GM21737 (cell line): ENCODE results near the gene CYREN.
A peak's percentile ranks its signal among the peaks of the same experiment; 100 is the strongest.

Source experiments
- ATAC-seq: cut with Tn5 transposase; IDR thresholded peaks from one replicate; pipeline ENCODE4 v1.9.1; 2021; ENCODE audit warnings: mild to moderate bottlenecking, moderate library complexity; ENCODE audit not compliant: unreplicated experiment

Gene CYREN

DNA sequence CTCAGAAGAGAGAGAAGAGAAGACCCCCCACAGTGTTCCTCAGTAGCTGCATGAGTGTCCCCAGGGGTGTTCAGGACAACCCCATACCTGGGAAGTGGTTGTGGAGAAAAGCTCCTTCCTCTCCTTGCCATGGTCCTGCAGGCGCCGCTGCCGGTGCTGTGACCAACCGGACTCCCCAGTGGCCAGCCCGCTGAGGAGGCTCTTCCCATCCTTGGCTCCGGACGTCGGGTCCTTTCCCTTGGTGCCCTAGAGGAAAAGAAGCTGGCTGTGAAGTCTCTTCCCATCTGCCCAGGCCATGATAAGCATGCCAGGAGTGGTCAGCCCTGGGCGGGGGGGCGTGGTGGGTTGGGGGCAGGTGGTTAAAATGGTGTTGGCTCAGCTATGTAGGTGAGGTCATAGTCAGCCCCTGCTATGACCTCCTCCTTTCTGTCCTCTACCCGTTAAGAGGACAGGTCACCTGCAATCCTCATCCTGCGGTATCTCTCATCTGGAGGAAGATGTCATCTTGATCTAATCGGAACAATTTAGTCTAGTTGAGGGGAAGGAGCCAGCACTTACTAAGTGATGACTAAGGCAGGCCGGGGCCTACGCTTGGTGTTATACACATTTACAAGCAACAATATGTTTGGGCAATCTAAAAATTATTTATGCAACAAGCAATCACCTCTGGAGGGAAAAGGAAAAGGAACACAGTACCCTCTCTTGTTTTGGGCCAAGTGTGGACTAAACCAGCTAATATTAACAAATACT lies 27.6 kb upstream of the CYREN start:
- no peak for ATAC-seq

DNA sequence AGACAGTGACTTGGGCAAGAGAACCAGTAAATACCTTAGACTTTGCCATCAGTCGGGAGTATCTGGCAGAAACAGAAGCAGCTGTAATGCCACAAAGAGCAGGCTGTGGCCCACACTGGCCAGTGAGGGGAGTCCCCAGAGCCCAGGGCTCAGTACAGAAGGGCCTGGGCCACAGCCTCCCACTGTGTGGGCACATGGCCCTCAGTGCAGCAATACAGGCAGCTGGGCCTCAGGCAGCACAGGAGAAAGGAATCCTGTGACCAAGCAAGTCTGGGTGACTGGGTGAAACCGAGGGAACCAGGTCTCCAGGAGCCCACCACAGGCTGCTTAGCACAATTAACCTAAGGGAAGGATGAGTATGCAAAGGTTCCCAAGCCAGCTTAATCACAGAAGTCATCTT lies 26.8 kb upstream of the CYREN start:
- no peak for ATAC-seq

DNA sequence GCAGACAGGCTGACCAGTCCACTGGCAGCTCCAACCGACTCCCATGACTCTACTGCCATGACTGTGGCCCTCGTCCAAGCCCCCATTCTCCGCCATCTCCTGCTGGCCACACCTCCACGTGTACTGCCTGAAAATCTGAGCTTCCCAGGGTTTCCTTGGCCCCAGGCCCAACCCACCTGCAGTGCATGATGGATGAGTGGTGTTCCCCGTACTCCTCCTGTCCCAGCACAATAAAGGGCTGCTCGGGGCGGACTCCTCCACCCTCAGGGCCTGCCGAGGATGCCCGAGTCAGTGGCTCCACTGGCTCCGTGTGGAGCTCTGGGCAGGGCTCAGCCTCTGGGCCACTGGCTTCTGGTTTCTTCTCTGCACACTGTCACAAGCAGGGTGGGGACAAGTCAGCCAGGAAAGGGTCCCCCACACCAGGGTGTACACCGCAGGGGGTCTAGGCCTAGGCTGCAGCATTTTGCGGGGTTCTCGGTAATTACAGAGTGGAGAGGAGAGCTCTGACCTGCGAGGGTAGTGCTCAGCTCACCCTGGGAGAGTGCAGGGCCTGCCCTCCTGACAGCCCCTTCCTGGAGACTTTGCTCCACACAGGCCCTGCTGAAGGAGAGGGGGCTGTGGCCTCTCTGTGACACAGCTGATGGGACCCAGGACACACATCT lies 25.6 kb upstream of the CYREN start:
- no peak for ATAC-seq

DNA sequence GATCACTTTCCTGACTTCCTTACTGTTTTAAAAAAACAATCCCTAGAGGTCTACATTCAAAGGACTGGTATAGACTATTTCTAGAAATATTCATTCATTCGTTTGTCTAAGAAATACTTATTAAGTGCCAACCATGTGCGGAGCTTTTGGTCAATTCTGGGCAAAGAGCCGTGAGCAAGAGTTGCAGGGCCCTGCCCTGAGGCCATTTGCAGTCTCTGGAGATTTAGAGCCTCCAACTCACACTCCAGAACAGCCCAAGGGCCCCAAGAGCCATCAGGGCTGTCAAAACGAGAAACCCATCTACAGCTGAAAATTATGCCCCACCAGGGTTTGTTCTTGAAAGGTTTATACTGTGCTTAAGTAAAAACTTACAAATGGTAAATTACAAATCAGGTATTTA lies 24.6 kb upstream of the CYREN start:
- ATAC-seq, result no peak

DNA sequence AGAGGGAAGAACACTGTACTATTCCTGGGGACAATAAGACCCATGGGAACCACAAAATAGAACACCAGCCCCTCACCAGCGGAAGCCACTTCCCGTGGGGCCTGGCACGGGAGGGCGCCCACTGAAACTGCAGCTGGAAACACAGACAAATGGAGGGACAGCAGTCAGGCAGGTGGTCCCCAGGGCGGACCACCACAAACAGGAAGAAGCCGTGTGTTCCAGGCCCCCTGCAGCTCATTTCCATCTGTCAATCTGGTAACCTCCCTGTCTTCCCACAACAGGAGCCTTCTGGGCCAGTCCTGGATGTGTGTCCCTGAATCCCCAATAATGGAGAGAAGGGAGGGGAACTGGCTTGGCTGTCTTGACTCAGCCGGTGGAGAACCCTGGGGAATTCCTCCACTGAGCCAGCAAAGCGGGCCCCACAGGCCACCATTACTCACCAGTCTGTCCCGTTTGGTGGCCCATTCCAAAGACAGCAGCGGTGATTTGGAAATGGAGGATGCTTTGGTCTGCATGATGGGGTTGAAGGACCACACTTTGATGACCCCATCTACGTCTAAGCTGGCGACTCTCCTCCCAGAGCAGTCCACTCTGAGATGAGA lies 24.1 kb upstream of the CYREN start:
- no peak for ATAC-seq

DNA sequence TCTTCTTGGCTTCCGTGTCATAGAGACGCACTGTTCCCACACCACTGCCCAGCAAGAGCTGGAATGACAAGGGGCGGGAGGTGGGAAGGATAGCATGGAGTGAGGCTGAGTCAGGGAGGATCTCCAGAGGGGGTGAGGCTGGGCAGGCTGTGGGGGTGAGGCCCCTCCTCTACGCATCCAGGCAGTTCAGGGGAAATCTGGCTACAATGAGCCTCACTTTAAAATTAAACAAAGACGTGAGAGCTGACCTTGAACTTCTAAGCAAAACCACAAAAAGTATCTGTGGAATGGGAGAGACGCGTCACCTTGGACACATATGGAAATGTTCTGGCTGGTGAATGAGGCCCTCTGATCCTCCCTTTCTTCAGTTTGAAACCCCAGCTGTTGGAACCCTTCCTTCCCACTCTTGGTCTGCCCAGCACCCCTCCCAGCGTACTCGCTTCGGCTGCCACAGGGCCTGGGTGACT lies 23.1 kb upstream of the CYREN start:
- no peak for ATAC-seq

DNA sequence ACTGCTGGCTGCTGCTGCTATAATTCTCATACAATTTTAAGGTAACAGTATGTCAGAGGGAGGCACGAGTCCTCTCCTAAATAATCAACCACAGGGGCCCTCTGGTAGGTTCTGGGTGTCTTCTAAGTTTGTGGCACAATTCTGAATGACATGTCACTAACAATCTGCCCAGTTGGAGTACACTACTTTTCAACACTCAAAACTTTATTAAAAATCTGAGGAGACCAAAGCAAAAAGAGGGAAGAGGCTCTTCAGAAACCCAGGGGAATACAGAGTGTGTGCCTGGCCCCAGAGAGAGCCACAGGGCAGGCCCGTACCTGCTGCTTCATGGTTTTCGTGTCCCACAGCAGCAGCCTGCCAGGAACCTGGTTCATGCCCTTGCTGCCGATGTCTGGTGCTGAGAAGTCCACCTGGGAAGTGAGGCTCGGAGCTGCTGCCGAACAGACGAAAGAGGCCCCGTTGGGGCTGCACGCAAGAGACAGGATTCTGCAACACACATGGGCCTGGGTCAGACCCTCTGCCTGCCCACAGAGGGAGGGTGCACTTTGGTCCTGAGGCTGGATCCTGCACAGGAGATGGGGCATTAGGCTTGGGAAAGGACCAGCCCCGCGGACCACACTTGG lies 22.5 kb upstream of the CYREN start:
- ATAC-seq, result no peak

DNA sequence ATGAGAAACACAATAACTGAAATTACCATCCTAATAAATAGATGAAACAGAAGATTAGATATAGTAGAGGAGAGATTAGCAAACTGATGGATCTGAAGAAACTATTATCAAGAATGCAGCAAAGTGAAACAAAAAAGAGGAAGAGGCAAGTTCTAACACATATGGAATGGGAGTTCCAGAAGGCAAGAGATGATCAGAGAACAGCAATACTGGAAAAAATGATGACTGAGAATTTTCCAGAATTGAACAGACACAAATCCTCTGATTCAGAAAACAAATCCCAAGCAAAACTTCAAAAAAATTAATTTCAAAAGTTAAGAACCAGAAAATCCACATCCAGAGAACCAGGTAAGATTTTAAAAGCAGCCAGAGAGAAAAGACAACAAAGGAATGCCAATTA lies 20.2 kb upstream of the CYREN start:
- no peak for ATAC-seq

DNA sequence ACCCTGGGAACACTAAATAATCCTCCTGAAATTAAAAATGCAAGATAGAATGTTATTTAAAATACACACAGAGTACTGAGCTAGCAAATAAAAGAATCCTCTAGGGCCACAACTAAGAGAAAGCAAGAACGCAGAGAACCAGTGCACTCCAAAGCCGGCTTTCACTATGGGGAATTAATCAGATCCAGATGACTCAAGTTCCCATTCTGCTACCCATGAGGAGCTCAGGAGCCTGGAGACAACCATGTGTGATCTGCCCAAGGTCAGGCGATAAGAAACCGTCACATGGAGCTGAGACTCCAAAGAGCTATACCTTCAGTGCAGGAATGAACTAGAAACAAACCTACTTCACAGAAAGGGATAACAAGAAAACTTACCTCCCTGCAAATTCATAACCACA lies 19.5 kb upstream of the CYREN start:
- ATAC-seq, result no peak

DNA sequence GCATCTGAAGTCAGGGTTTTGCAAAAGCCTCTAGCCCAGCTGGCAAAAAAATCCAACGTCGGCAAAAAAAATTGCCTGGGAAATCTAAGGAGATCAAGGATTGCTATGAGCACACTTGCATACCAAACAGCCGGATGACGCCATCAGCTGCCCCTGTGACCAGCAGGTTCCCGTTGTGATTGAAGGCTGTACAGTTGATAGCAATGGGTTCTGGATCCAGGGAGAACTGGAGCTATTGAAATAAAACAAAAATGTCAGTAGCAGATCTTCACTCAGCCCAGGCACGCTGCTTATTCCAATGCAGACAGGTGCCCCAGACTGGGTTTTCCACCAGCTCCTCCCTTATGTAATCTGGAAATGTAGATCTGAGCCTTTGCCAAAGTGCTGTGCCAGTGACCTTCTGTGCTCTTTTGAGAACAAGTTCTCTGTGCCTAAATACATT lies 18.7 kb upstream of the CYREN start:
- no peak for ATAC-seq

DNA sequence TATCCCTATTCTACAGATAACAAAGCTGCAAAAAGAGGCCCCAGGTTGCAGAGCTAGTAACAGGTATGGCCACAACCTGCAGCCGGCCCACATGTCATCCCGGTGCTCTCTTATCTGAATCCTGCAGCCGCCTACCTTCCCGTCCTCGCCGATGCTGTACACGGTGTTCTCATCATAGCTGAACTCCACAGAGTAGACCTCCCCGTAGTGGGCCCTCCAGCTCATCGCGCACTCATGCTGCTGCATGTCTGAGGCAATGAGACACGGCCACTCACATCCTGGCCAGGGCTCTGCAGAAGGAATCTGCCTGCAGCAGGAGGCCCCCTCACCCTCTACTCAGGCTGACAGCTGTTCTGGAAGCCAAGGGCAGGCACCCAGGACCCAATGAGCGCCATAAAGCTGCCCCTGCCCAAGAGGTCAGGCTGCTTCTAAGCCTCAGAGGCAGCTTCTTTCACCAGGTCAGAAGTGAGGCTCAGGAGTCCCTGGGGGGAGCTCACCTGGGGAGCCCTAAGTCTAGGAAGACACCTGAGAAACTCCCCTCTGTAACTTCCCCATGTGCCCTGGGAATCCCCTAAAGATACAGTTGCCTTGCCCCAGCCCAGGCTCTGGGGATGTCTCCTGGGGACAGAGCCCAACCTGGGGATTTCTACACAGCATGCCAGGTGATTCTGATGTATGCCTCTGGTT lies 17.9 kb upstream of the CYREN start:
- ATAC-seq, result peak; percentile 43

DNA sequence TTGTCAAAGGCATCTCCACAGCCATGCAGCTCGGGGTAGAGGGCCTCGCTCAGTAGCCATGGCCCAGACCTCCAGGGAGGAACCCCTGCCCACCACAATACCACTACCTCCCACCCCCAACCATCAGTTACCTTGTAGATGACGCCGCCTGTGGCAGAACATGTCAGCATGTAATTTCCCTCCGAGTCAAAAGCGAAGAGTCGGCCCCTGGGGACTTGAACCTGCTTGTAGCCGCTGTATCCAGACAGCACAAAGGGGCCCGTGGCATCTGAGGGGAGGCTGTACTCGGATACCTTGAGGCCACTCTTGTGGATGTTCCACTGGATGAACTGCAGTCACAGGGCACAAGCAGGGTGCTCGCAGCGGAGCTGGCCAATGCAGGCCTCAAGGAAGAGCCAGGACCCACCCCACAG lies 16.3 kb upstream of the CYREN start:
- ATAC-seq, result peak; percentile 42

DNA sequence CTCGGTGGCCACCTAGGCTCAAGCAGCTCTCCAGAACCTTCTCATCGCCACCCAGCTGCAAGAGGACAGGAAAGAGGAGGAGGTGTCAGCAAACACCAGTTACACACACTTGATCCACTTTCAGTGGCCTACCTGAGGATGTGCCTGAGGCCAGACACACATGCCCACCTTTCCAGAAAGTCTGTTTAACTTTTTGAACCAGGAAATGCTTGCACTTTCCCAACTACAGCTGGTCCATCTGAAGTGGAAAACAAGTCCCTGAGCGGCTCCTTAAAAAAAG lies 15.7 kb upstream of the CYREN start:
- ATAC-seq, result no peak

DNA sequence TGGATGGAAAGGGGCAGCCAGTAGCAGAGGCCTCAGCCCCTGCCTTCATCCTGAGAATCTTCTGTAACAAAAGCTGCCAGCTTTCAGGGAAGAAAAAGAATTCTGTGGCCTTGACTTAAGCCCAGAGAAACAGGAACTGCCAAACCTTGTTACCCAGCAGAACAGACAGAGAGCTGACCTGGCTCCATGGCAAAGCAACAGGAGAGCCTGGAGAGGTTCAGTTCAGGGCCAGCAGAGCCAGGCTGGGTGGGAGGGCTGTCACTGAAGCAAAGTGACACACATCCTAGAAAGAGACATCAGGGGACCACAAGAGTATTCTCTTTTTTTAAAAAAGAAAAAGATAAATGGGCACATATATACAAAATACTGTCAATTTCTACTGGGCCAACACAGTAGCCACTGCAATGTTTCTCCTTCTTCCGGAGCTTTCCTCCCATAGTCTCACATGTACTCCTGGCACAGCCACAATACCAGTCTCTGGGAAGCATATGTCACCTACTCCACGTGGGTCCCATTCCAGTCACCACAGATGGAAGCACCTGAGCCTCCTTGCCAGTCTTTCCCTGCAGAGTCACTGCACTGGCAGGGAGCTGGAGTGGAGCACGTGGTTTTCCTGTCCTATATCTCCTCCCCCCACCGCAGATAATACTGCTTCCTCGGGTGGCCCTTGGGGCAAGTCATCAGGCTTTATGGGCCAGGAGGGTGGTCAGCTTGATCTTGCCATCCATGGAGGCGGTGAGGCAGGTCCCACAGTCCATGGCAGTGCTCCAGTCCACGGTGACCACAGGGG lies 15.2 kb upstream of the CYREN start:
- no peak for ATAC-seq

DNA sequence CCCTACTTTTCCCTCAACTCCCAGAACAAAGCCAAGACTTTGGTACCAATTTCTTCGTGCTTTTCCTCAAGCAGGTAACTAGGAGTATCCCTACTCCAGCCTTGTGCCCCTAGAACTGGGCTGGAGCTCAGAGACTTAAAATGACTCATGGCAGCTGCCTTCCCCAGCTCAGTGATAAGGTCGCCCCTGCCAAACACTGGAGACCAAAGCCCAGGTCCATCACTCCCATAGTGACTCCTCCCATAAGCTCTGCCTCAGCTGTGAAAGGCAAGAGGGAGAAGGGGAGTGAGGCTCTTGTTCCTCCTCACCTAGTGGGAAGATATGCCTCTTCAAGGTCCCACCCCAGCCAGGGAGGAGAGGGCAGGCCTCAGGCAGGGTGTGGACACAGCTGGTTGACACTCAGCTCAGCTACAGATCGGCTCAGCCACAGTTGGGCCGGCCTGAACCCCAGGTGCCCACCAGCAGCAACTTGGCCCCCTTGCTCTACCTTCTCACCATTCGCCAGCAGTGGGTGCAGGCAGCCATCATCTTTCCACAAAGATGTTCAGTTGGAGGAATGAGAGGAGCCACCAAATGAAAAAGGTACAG lies 13.8 kb upstream of the CYREN start:
- no peak for ATAC-seq

DNA sequence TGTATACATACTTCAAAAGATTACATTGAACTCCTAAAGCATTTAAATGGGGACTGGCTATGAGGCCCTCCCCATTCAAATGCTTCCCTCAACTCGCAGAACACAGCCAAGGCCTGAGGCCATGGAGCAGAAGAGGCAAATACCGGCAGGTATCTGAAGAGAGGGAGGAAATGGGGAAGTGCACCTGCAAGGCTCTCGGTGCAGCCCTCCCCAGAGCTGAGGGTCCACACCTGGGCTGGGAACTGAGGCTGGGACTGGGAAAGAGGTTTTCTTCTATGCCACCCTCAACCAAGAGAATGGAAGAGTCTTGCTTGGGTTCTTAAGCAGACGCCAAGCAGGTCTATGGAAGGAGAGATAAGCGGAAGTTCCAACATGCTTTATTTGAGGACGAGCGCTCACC lies 13.0 kb upstream of the CYREN start:
- ATAC-seq, result no peak

DNA sequence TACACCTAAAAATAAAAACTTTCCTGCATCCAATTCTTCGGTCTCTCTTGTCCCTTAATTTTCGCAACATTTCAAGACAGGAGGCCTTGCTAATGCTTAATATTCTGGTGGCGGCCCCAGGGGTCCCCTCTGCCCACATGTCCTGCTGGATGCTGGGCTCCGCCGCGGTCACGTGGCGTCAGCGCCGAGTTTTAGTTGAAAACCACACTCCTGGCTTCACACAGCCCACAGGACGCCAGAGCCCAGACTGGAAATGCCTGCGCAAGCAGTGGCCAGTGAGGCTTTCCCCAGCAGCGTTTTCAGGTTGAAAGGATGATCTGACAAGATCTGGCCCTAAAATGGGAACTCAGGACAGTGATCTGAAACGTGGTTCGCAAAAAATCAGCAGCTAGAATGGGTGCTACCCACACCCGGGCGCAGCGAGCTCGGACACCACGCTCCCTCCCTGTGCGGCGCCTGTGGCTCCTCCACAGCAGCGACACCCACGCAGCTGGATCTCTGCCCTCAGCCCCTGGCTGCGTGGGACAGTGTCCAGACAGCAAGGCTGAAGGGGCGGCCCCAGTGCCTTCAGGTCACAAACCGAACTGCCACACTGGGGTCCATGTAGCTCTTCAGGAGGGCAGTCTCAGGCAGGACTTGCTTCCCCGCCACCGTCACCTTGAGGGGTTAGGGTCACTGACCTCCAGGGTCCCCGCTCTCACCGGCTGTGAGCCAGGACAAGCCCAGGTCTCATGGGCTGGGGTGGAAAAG lies 11.6 kb upstream of the CYREN start:
- ATAC-seq, result no peak

DNA sequence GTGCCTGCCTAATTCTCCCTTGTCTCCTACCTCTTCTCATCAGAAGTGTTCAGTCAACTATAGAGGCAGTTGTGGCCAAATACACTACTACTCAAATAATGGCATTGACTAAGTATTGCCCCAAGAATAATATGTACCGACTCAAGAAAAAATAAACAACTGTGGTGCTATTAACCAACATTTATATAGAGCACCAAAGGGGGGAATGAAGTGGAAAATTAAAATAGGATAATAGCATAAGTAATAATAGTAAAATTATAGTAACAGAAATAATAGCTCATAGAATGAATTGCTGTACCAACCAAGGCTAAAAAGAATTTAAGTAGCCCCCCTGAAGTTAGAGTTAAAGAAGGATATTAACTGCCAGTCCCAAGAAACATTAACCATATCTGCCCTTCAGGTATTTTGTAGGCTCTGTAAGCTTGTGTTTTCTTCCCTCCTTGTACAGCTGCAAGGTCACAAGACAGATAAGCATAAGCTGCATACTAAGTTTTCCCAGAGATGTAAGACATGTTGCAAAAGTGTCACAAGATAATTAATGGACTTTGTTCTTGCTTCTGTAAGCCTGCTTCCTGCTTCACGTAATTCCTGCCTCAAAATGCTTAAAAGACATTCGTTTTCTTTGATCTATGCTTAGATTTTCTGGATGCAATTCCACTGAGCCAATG lies 10.9 kb upstream of the CYREN start:
- ATAC-seq, result no peak

DNA sequence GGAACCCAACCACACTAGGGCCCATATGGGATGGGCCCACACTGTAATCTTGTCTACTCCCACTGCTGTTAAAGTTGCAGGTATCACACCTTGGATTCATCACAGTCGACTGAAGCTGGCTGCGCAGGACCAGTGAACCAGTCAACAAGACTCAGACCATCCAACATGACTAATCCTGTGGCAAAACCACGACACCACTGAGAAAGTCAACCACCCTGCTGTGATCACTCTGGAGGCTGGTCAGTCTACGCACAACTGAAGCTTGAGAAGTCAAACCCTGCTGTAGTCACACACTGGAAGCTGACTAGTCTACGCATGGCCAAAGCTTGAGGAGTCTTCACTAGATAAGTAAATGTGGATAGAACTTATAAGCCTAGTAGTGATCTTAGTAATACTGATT lies 9.6 kb upstream of the CYREN start:
- no peak for ATAC-seq
